GM18526 (cell line): Measurements from ENCODE around the gene GNA15.

ENCODE experiments used
- POLR2A ChIP-seq: IDR thresholded peaks from 3 replicates; pipeline ENCODE4 v1.6.1; 2011; ENCODE audit not compliant: insufficient read length; ENCODE audit errors: extremely low read depth

Gene GNA15

DNA sequence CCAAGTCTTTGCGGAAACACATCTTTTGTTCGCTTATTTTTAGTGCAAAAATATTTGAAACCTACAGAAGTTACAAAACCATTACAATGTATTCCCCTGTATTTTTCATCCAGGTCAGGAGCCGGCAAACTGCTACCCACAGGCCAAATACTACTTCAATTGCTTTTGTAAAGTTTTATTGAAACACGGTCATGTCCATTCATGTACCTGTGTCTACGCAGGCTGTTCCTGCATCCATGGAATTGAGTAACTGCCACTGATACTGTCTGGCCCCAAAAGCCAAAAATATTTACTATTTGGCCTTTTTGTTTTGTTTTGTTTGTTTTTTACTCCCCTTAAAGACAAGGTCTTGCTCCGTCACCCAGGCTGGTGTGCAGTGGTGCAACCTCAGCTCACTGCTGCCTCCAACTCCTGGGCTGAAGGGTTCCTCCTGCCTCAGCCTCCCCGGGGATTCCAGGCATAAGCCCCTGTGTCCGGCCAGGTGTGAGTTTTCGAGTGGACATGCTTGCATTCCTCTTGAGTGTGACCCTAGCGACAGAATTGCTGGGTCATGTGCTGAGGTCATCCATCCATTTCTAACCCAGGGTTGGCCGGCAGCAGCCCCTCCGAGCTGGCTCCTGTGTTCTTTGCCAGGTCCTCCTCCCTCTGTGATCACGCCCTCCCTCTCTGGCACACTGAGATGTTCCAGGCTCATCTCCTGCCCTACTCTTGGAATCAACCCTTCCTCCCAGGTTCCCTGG, 31.9 kb downstream of the GNA15 start:
- TF ChIP-seq POLR2A: no peak

DNA sequence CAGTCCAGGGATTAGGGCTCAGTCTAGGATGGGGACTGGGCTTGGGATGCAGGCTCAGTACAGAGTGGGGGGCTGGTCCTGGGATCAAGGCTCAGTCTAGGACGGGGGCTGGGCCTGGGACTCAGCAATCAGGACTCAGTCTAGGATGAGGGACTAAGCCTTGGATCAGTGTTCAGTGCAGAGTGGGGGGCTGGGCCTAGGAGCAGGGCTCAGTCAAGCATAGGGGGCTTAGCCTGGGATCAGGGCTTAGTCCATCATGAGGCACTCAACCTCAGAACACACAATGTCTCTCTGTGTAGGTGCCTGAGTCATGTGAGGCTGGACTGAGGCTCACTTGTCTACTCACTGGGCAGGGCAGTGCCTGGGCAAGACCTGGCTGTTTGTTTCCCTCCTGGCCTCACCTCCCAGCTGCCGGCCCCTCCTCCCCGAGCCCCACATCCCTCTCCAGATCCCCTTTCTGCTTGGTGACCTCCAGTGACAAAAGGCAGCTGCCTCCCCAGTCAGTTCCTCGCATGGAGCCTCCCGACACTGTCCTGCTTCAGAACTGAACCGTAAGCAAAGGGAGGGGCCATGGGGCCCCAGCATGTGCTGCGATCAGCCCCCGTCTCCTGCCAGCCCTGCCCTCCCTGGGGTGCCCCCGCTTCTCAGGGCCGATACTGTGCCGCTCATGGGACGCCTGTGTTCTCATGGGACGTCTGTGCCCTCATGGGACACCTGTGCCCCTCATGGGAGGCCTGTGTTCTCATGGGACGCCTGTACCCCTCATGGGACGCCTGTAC, 36.2 kb downstream of the GNA15 start:
- TF ChIP-seq POLR2A: no peak

DNA sequence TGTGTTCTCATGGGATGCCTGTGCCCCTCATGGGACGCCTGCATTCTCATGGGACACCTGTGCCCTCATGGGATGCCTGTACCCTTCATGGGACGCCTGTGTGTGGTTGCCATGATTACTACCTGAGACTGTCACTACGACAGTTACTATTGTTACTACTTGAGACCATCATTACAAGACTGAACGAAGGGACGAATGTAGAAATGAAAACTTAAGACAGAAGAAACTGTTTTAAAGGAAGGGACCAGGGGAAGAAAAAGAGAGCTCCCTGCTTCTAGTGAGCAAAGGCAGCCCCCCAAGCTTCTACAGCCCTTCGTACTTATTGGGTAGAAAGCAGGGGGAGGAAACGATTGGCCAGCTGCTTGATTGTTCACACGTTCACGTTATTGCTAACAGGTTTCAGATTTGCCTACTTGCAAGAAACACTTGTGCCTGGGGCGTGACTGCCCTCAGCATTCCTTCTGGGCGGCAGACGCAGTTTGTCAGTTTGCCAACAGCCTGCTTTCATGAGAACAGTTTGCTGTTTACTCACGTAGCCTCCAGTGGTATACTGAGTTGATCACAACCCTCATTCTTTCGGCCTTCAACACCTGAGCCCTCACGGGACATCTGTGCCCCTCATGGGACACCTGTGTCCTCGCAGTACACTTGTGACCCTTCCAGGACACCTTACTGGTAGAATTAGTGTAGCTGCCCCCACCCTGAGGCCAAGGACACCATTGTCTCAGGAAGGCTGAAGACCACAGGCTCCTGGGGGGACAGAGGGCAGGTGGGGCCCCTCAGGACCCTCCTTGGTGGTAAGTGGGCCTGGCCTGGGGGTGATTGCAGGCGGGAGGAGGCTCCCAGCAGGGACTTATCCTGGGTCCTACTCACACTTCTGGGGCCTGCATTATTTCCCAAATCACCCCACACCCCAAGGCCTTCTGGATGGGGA, 40.2 kb downstream of the GNA15 start:
- TF ChIP-seq POLR2A: no peak

DNA sequence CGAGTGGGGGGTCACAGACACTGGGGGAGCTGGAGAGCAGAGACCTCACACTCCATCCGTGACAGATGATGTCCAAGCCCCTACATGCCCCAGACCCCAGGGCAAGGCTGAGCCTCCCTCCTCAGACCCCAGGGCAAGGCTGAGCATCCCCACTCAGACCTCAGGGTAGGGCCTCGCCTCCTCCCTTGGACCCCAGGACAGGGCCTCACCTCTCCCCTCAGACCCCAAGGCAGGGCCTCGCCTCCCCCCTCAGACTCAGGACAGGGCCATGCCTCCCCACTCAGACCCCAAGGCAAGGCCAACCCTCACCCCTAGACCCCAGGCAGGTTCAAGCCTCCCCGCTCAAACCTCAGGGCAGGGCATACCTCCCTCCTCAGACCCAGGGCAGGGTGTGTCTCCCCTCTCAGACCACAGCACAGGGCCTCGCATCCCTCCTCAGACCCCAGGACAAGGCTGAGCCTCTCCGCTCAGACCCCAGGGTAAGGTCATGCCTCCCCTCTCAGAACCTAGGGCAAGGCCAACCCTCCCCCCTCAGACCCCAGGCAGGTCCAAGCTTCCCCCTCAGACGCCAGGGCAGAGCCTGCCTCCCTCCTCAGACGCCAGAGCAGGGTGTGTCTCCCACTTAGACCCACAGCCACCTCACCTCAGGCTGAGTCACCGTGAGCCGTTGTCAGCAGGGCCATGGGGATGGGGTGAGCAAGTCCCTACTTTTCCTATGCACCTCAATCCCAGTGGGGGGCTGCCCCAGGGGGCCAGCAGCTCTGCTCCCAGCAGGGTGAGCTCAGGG, 41.1 kb downstream of the GNA15 start:
- no peak for TF ChIP-seq POLR2A

DNA sequence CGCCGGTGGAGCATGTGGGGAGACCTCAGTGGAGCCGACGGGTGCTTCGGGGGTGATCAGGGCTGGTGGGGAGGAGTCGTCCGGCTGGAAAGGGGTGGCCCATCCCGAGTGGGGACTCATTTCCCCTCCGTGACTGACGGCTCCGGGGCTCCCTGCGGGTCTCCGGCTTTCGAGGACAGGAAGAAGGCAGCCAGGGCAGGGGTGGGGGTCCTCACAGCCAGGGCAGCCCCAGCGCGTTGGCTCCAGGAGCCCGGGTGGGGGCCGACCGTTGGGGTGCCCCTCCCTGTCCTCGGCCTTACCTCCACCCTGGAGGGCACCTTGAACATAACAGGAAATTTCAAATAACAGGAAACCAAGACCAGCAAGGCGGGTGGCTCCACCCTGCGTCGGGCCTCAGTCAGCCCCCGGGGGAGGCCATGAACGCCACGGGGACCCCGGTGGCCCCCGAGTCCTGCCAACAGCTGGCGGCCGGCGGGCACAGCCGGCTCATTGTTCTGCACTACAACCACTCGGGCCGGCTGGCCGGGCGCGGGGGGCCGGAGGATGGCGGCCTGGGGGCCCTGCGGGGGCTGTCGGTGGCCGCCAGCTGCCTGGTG, 42.6 kb downstream of the GNA15 start, which contains the start of gene S1PR4:
Gene S1PR4 (plus strand): TSS at position 393 of the 596 bp plus-strand sequence. CDS start 24 bp downstream, at position 417.
- peak; percentile 79 for TF ChIP-seq POLR2A

DNA sequence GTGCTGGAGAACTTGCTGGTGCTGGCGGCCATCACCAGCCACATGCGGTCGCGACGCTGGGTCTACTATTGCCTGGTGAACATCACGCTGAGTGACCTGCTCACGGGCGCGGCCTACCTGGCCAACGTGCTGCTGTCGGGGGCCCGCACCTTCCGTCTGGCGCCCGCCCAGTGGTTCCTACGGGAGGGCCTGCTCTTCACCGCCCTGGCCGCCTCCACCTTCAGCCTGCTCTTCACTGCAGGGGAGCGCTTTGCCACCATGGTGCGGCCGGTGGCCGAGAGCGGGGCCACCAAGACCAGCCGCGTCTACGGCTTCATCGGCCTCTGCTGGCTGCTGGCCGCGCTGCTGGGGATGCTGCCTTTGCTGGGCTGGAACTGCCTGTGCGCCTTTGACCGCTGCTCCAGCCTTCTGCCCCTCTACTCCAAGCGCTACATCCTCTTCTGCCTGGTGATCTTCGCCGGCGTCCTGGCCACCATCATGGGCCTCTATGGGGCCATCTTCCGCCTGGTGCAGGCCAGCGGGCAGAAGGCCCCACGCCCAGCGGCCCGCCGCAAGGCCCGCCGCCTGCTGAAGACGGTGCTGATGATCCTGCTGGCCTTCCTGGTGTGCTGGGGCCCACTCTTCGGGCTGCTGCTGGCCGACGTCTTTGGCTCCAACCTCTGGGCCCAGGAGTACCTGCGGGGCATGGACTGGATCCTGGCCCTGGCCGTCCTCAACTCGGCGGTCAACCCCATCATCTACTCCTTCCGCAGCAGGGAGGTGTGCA, 43.3 kb downstream of the GNA15 start:
- TF ChIP-seq POLR2A: no peak

DNA sequence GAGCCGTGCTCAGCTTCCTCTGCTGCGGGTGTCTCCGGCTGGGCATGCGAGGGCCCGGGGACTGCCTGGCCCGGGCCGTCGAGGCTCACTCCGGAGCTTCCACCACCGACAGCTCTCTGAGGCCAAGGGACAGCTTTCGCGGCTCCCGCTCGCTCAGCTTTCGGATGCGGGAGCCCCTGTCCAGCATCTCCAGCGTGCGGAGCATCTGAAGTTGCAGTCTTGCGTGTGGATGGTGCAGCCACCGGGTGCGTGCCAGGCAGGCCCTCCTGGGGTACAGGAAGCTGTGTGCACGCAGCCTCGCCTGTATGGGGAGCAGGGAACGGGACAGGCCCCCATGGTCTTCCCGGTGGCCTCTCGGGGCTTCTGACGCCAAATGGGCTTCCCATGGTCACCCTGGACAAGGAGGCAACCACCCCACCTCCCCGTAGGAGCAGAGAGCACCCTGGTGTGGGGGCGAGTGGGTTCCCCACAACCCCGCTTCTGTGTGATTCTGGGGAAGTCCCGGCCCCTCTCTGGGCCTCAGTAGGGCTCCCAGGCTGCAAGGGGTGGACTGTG, 44.0 kb downstream of the GNA15 start:
- no peak for TF ChIP-seq POLR2A

DNA sequence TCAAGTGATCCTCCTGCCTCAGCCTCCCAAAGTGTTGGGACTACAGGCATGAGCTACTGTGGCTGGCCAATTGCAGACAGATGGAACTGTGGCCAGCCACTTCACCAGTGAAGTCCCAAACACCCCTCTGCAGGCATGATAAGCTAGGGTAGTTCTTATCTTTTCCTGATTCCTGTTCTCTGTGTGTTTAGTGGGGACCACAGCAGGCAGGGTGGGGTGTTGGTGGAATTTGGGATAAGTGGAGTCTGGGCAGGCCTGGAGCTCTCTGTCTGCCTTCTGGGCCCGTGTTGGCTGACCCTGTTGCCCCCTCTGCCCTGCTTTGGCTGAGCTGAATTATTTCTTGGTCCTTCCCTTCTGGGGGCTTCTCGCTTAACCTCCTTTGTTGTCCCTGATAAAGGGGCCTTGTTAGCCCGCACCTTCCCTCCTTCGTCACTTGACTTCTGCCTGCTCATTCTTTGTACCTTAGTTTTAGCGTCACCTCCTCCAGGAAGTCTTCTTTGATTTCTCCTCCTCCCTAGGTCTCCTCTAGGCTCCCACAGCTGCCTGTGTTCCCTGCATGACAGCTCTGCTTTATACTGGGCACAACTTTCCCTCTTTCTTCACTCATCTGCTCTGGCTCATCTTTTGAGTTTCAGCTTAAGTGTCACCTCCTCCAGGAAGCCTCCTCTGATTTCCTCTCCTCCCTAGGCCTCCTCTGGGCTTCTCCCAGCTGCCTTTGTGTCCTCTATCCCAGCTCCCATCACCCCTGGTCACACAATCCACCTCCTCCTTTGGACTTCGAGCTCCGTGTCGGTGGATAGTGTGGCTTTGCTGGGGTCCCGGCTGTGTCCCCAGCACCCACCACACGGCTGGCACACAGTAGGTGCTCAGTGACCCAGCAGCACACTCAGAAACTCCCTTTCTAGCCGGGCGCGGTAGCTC, 48.1 kb downstream of the GNA15 start:
- TF ChIP-seq POLR2A: no peak

DNA sequence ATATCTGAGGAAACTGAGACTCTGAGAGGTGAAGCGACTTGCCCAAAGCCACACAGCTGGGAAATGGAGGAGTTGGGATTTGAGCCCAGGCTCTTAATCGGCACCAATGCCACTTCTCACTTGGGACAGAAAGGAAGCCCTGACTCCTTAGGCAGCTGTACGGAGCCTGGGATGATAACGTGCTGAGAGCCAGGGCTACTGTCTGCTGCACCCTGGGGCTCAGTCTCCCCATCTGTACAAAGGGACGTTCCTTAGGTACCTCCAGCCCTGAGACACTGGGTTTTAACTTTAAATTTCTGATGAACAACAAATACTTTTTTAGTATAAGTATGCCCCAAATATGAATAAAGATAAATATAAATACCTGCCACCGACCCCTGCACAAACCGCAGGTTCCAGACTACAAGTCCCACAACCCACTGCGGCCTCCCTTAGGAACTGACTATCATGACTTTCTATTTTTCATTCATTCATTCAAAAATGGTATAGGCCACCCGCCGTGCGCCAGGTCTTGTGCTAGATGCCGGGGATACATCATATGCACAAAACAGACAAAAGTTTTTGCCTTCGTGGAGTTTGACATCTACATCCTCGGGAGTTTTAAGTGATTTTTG, 49.1 kb downstream of the GNA15 start:
- TF ChIP-seq POLR2A: no peak

DNA sequence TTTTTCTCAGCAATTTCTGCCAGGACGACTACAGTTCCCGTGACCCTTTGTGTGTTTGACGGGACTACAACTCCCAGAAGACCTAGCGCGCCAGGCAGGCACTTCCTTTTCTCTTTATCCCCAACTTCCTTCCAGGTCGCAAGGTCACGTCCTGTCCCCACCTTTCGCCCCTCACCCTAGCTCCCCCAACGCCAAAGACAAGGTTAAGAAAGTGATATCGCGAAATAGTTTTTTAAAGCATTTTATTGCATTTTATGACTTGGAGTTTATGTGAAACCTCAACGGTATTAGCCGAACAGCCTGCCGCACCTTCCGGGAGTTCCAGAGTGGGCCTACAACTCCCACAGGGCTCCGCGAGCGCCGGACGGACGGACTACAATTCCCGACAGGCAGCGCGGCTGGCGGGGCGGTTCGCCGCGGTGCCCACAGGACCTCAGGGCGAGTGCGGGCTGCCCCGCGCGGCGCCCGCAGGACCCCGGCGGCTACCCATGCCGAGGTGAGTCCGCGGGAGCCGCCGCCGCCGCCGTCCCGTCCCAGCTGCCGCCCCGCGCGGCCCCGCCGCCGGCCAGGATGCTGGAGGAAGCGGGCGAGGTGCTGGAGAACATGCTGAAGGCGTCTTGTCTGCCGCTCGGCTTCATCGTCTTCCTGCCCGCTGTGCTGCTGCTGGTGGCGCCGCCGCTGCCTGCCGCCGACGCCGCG, 49.8 kb downstream of the GNA15 start, which contains the start of gene NCLN:
Gene NCLN (plus strand): TSS at position 470 of the 699 bp plus-strand sequence. CDS start 101 bp downstream, at position 571.
- peak; percentile 64 for TF ChIP-seq POLR2A

DNA sequence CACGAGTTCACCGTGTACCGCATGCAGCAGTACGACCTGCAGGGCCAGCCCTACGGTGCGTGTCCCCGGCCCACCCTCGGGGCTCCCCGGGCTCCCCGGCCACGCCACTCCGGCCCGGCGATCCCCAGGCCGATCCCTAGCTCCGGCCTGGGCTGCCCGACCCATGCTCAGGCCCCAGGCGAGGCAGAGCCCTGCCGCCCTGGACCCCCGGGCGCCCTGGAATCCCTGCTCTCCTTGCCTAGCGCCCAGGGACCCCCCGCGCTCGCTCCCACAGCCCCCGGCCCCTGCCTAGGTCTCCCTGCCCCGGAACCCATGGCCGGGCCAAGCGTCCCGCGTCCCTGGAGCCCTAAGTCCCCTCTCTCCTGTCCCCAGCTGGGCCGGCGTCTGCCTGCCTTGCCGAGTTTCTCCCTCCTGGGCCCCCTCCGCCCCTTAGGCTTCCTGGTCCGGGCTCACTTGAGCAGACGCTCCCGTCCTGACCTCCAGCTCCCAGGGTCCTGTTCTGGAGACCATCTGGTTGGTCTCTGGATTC, 50.4 kb downstream of the GNA15 start:
- TF ChIP-seq POLR2A: no peak
